Cardiac muscle cell (in vitro differentiated cells and primary cell): ENCODE results near the gene LRRC63. TPM values are rescaled to one million over a fixed set of nuclear protein-coding genes. Genes with fewer than 3 reads are reported as not detected.
"Not testable (repeated sequence)": the region's sequence is repeated elsewhere in the genome, so short reads cannot be mapped to it uniquely, and the experiment has no call there.

ENCODE experiments used
- DNase-seq, 2 donors: peaks; one replicate each; pipeline versions ENCODE4 v3.0.0 to v3.0.0-alpha.2; 2010 to 2017; ENCODE audit warnings: low read depth in 1 of 2, low spot score in 1 of 2
- H3K27ac ChIP-seq: fragments of 200-600 bp; sonication (generic); 2 replicates; pipeline ENCODE4 v1.5.1; 2016
- H3K27me3 ChIP-seq: fragments of 200-600 bp; sonication (generic); 2 replicates; pipeline ENCODE4 v1.6.0; 2016; ENCODE audit warnings: control low read depth
- H3K36me3 ChIP-seq: fragments of 200-600 bp; sonication (generic); 2 replicates; pipeline ENCODE4 v1.5.1; 2016; ENCODE audit warnings: control low read depth
- H3K4me1 ChIP-seq: fragments of 200-600 bp; sonication (generic); 2 replicates; pipeline ENCODE4 v1.8.1; 2017; ENCODE audit warnings: low read depth, mild to moderate bottlenecking, mixed run types
- H3K4me3 ChIP-seq: fragments of 200-600 bp; sonication (generic); 2 replicates; pipeline ENCODE4 v1.5.1; 2016; ENCODE audit warnings: mild to moderate bottlenecking
- H3K9me3 ChIP-seq: fragments of 200-600 bp; sonication (generic); 2 replicates; pipeline ENCODE4 v1.5.1; 2017; ENCODE audit warnings: low read depth, mild to moderate bottlenecking, control low read depth
- CTCF ChIP-seq: IDR thresholded peaks from 2 replicates; pipeline ENCODE4 v1.5.1; 2012; ENCODE audit warnings: low read depth, mild to moderate bottlenecking, low read length
- polyA plus RNA-seq: library from polyadenylated mRNA; unstranded; fragments of >200 nt; fragmentation: Nextera tagmentation; extraction: Ambion mirVana; gene quantifications from 2 replicates; pipeline ENCODE4 v1.2.1, GENCODE V29; 2016
- total RNA-seq: library from RNA; depleted of rRNA; stranded (reverse); fragments of >200 nt; gene quantifications from 2 replicates; pipeline ENCODE4 v1.2.3, GENCODE V29; 2016

LRRC63 gene
- total and polyA plus RNA-seq, 2 experiments from 2014 or later: 2.0 to 2.1 TPM

GRCh38 chr13:46274094-46274698 lies 62.5 kb downstream of the LRRC63 start:
- H3K27me3 ChIP-seq: no peaks in the 10 kb centered on the region
- no peak for DNase-seq
- no peak for TF ChIP-seq CTCF
- H3K36me3 ChIP-seq: no peaks in the 10 kb centered on the region
- no peaks in the 10 kb centered on the region for H3K9me3 ChIP-seq
- no peak overlapping the region for H3K27ac ChIP-seq
- H3K4me3 ChIP-seq: no peak overlapping the region
- H3K4me1 ChIP-seq: peaks cover 25% of the 10 kb centered on the region

DNA sequence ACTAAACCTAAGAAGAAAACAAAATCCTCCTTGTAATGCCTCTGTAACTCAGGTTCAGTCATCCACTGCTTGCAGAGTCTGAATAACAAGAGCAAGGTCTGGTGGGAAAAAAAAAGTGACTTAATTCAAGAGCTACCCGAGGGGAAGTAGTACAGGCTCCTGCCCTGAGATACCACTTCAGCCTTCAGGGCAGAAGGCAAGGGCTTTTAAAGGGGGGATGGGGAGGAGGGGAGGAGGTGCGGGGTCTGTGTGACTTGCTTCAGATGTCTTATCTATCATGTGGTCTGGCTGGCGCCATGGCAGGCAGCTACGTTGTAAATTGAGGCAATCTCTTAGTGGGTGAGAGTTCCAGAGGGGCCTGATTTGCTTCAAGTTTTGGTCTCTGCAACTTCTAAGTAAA lies 66.7 kb downstream of the LRRC63 start:
- Histone ChIP-seq H3K4me1 (peaks cover 38% of the 10 kb centered on the region), H3K27me3 (no peaks in the 10 kb centered on the region), H3K9me3 (no peaks in the 10 kb centered on the region), H3K36me3 (no peaks in the 10 kb centered on the region), H3K27ac (peak overlapping the region; percentile 88), H3K4me3 (no peak overlapping the region)
- no peak for TF ChIP-seq CTCF
- DNase-seq: peak; percentile 14 to 82

DNA sequence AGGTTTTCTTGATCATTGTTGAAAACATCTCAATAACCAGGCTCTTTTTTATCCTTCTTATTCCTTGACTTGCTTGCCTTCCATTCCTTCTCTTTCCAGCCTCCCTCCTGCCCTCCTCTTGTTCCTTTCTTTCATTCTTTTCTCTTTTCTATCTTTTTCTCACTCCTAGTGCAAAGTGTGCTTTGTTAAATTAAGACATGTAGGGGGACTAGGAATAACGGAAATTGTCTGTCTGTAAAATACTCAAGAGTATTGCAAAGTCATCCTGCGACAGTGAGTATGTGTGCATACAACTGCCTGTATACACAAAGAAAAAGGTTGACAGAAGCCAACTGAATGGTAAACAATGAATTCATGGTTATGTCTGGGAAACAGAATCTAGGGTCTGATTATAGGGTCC lies 70.1 kb downstream of the LRRC63 start:
- TF ChIP-seq CTCF: no peak
- no peaks in the 10 kb centered on the region for H3K36me3 ChIP-seq
- H3K9me3 ChIP-seq: no peaks in the 10 kb centered on the region
- DNase-seq: no peak
- H3K4me3 ChIP-seq: no peak overlapping the region
- peak overlapping the region; percentile 88 for H3K27ac ChIP-seq
- no peaks in the 10 kb centered on the region for H3K27me3 ChIP-seq
- H3K4me1 ChIP-seq: peaks cover 38% of the 10 kb centered on the region

DNA sequence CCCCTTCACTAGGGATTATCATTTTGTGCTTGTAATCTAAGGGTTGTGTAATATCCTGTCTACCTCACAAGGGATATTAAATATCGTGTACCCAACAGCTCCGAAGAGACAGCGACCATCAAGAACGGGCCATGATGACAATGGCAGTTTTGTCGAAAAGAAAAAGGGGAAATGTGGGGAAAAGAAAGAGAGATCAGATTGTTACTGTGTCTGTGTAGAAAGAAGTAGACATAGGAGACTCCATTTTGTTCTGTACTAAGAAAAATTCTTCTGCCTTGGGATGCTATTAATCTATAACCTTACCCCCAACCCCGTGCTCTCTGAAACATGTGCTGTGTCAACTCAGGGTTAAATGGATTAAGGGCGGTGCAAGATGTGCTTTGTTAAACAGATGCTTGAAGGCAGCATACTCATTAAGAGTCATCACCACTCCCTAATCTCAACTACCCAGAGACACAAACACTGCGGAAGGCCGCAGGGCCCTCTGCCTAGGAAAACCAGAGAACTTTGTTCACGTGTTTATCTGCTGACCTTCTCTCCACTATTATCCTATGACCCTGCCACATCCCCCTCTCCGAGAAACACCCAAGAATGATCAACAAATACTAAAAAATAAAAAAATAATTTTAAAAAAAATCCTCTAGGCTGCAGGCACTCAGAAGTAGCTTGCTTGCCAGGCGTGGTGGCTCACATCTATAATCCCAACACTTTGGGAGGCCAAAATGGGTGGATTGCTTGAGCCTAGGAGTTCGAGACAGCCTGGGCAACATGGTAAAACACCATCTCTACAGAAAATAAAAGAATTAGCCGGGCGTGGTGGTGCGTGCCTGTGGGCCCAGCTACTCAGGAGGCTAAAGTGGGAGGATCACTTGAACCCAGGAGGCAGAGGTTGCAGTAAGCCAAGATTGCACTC lies 72.4 kb downstream of the LRRC63 start:
- H3K27me3 ChIP-seq: not testable (repeated sequence)

GRCh38 chr13:46286972-46287371 lies 75.2 kb downstream of the LRRC63 start:
- Histone ChIP-seq H3K9me3 (no peaks in the 10 kb centered on the region), H3K36me3 (no peaks in the 10 kb centered on the region), H3K4me1 (peaks cover 23% of the 10 kb centered on the region), H3K27me3 (no peaks in the 10 kb centered on the region), H3K4me3 (no peak overlapping the region), H3K27ac (no peak overlapping the region)
- no peak for TF ChIP-seq CTCF
- DNase-seq: no peak

More for the DNA sequence above, 72.4 kb downstream of the LRRC63 start:
- peak overlapping the region; percentile 67 for H3K27ac ChIP-seq
- peaks cover 33% of the 10 kb centered on the region for H3K4me1 ChIP-seq
- H3K9me3 ChIP-seq, H3K36me3 ChIP-seq, DNase-seq, H3K4me3 ChIP-seq: not testable (repeated sequence)
